ENCODE results near the gene GPR17.

Gene GPR17

DNA sequence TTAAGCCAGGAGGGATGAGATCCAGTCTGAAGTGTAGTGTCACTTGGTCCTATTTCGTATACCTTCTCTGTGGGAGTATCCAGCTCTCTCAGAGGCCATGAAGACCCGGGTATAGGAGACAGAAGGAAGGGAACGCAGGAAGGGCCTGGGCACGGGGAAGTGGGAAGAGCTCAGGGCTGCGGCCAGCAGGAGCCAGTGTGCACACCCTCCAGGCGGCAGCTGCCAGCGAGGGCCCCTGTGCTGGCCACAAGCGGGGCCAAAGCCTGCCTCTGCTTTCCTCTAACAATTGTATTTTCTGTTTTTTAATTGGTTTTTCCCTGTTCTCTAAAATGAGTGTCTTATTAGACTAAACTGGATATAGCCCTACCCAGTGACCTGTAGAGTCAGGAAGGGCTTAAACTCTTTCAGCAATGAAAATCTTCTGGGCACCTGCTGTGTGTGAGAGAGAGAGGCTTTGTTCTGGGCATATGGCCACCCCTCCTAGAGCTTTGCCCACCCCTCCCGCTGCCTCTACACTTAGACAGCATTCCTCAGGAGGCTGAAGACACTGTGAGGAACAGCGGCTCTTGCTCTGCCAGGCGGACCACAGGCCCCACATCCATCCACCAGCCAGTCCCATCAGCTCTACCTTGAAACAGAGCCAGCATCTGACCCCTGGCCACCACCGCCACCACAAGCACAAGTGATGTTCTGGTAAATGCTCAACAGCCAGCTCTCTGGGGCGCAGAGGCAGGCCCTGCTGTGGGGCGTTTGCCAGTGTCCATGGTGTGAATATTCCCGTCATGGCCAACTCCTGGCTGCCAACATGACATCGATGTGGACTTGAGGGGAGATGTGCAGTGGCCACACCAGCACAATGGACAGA is 9.5 kb downstream of the GPR17 start:
- TF ChIP-seq POLR2A (IDR thresholded peaks at IDR 0.05; ENCODE audit: low read length) (no peak), GATA1 (IDR thresholded peaks at IDR 0.05; ENCODE audit: low read depth, low read length) (no peak)
- no peak for DNase-seq

GRCh38 chr2:127656569-127657231 is 10.7 kb downstream of the GPR17 start:
- DNase-seq, result no peak
- TF ChIP-seq GATA1 (IDR thresholded peaks at IDR 0.05; ENCODE audit: low read depth, low read length), result no peak
- TF ChIP-seq POLR2A (IDR thresholded peaks at IDR 0.05; ENCODE audit: low read length), result no peak

DNA sequence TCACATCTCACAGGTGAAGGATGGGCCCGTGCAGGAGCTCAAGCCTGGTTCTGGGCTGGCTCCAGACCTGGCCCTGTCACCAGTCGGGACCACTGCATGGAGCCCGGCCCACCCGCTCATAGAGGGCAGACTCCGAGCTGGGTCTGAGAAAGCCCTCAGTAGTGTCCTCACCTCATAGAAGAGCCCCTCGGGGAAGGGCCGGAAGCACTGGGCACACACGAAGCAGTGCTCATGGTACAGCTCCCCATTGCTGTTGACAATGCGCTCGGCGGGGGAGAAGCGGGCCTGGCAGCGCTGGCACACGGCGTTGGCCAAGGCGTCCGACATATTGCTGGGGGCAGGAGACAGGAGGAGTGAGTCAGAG is 11.3 kb downstream of the GPR17 start:
- DNase-seq, result no peak
- TF ChIP-seq POLR2A (IDR thresholded peaks at IDR 0.05; ENCODE audit: low read length) (no peak), GATA1 (IDR thresholded peaks at IDR 0.05; ENCODE audit: low read depth, low read length) (no peak)

DNA sequence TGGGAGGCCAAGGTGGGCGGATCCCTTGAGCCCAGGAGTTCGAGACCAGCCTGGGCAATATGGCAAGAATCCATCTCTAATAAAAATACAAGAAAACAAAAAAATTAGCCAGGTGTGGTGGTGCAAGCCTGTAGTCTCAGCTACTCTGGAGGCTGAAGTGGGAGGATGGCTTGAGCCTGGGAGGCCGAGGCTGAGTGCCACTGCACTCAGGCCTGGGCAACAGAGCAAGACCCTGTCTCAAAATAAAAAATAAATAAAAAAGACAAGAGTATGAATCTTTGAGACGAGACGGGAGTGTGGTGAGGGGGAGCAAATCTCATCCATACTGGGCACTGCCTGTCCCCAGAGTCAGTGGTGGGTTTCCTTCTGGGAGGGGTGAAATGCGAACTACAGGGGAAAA is 12.2 kb downstream of the GPR17 start:
- no peak for DNase-seq
- TF ChIP-seq GATA1 (IDR thresholded peaks at IDR 0.05; ENCODE audit: low read depth, low read length) (no peak), POLR2A (IDR thresholded peaks at IDR 0.05; ENCODE audit: low read length) (no peak)

GRCh38 chr2:127658641-127659407 is 12.9 kb downstream of the GPR17 start:
- DNase-seq, result no peak
- no peak for TF ChIP-seq GATA1 (IDR thresholded peaks at IDR 0.05; ENCODE audit: low read depth, low read length)
- TF ChIP-seq POLR2A (IDR thresholded peaks at IDR 0.05; ENCODE audit: low read length), result no peak

DNA sequence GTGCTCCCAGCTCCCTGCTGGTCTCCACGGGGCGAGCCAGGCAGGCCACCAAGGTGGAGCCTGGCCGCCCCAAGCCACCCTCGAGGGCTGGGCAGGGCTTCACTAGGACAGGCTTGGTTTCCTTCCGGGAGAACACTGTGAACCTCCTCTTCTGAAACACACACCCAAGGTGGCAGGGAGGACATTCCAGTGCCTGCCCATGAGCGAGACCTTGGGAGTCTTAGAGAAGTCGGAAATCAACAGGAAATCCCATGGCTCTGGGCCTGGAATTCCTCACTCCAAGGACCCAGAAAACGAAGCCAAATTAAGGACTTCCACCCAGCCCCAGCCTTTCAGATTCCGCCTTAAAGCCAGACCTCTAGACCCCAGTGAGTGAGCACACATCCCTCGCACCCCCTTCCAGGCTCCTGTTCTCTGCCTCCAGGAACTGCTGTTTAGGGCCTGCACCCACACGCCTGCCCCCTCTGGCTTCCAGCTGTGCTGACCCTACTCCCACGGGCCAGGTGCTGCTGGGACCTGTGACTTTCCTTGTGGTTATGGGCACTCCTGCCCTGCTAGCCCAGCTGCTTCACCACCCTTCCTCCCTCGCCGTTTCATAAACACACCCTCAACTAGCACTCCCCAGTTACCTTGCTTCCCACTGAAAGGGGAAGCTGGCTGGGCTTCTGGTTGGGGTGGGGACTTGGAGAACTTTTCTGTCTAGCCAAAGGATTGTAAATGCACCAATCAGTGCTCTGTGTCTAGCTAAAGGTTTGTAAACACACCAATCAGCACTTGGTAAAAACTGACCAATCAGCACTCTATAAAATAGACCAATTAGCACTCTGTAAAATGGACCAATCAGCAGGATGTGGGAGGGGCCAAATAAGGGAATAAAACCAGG is 13.7 kb downstream of the GPR17 start:
- no peak for DNase-seq
- no peak for TF ChIP-seq POLR2A (IDR thresholded peaks at IDR 0.05; ENCODE audit: low read length)
- TF ChIP-seq GATA1 (IDR thresholded peaks at IDR 0.05; ENCODE audit: low read depth, low read length), result no peak

GRCh38 chr2:127660291-127660578 is 14.3 kb downstream of the GPR17 start:
- TF ChIP-seq POLR2A (IDR thresholded peaks at IDR 0.05; ENCODE audit: low read length) (no peak), GATA1 (IDR thresholded peaks at IDR 0.05; ENCODE audit: low read depth, low read length) (no peak)

GRCh38 chr2:127661072-127661649 is 15.2 kb downstream of the GPR17 start:
- DNase-seq, result no peak

More at GRCh38 chr2:127660291-127660578, 14.3 kb downstream of the GPR17 start:
- DNase-seq, result no peak

DNA sequence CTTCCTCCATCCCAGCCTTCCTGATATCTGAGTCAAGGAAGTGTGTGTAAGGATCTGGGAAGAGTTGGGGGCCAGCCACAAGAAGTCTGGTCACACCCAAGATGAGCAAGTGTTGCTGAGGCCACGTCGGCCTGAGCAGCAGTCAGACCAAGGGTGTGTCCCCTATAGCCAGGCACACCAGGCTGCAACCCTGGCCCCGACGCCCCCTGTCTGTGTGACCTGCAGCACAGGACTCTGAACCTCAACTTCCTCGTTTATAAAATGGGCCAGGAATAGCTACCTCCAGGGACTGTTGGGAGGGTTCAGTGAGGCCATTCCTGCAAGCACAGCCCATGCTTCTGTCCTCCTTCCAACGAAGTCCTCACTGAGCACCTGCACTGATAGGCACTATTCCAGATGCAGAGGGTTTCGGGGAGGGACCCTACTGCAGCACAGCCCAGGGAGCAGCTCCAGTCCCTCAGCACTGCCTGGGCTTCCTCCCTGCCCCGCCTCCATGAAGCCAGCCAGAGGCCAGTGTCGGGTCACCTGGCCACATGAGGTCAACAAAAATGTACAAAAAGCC is 16.1 kb downstream of the GPR17 start:
- DNase-seq, result no peak
- TF ChIP-seq GATA1 (IDR thresholded peaks at IDR 0.05; ENCODE audit: low read depth, low read length), result no peak
- TF ChIP-seq POLR2A (IDR thresholded peaks at IDR 0.05; ENCODE audit: low read length), result no peak

More at GRCh38 chr2:127661072-127661649, 15.2 kb downstream of the GPR17 start:
- TF ChIP-seq GATA1 (IDR thresholded peaks at IDR 0.05; ENCODE audit: low read depth, low read length) (no peak), POLR2A (IDR thresholded peaks at IDR 0.05; ENCODE audit: low read length) (no peak)

- TF ChIP-seq GATA1 (IDR thresholded peaks at IDR 0.05; ENCODE audit: low read depth, low read length) (no peak), POLR2A (IDR thresholded peaks at IDR 0.05; ENCODE audit: low read length) (no peak)
- no peak for DNase-seq
These were observed 17.1 kb downstream of the GPR17 start for GRCh38 chr2:127662937-127663565.

DNA sequence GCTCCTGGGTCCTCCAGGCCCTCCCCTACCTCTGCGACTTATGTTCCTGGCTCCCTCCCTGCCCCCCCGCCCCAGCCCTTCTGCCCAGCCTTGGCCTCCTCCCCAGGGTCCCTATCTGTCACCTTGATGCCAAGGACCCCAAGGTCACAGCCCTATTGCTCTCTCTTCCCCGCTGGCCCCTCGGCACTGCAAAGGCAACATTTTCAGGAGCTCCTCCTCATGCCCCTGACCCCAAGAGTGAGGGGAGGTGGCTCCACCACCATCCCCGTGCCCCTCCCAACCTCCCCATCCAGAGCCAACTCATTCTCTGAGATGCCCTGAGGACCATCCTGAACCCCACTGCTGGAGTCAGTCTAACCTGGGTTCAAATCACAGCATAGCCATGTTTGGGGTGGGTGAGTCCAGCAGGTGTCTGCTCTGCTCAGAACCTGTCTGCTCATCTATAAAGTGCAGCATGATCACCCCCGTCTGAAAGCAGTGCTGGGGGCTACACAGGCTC is 17.7 kb downstream of the GPR17 start:
- DNase-seq, result no peak
- no peak for TF ChIP-seq GATA1 (IDR thresholded peaks at IDR 0.05; ENCODE audit: low read depth, low read length)
- no peak for TF ChIP-seq POLR2A (IDR thresholded peaks at IDR 0.05; ENCODE audit: low read length)

Data from erythroblast (primary cell).